Loucy (cell line): ENCODE data around the gene MBLAC1.

Source experiments
- CTCF ChIP-seq: fragments of 200-600 bp; sonication (generic); conservative IDR thresholded peaks from 2 replicates; pipeline ENCODE4 v1.5.1; 2014; ENCODE audit warnings: mild to moderate bottlenecking, antibody characterized with exemption, low read length
- EZH2phosphoT487 ChIP-seq: fragments of 200-600 bp; IDR thresholded peaks from 2 replicates; pipeline ENCODE4 v1.6.1; 2018; ENCODE audit warnings: antibody characterized with exemption, mild to moderate bottlenecking, moderate library complexity, borderline replicate concordance

- TF ChIP-seq CTCF, result no peak
- no peak for TF ChIP-seq EZH2phosphoT487
Measured at GRCh38 chr7:100171840-100172239, 45.1 kb downstream of the MBLAC1 start.
